Activated T-helper 1 cell treated with anti-CD3 and anti-CD28 coated beads, Interleukin-2, amount 50 U/mL, for 16 hours (primary cell): ENCODE results near the gene CDKN2A.
A peak's percentile ranks its signal among the peaks of the same experiment; 100 is the strongest.
"Not testable (repeated sequence)": the region's sequence is repeated elsewhere in the genome, so short reads cannot be mapped to it uniquely, and the experiment has no call there.

Experiments
- DNase-seq, 2 donors: peaks; one replicate each; pipeline ENCODE4 v3.0.0-alpha.2; 2020; ENCODE audit warnings: low read depth in 1 of 2, low spot score in 1 of 2

The CDKN2A gene

GRCh38 chr9:21982861-21983560, 11.2 kb downstream of the CDKN2A start:
- no peak for DNase-seq

GRCh38 chr9:21982391-21982790, 11.8 kb downstream of the CDKN2A start:
- DNase-seq: no peak

- no peak for DNase-seq
These were observed 17.8 kb downstream of the CDKN2A start for GRCh38 chr9:21976334-21976875.

GRCh38 chr9:21974722-21975409, 19.3 kb downstream of the CDKN2A start:
- DNase-seq: no peak

GRCh38 chr9:21974343-21974721, 19.9 kb downstream of the CDKN2A start:
- DNase-seq: no peak

- DNase-seq: no peak
These were observed 21.8 kb downstream of the CDKN2A start for GRCh38 chr9:21972361-21972760.

- no peak for DNase-seq
These were observed 23.2 kb downstream of the CDKN2A start for GRCh38 chr9:21970800-21971640.

GRCh38 chr9:21969951-21970799, 24.0 kb downstream of the CDKN2A start:
- no peak for DNase-seq

- no peak for DNase-seq
These were observed 24.9 kb downstream of the CDKN2A start for GRCh38 chr9:21969011-21969940.

GRCh38 chr9:21968331-21969010, 25.7 kb downstream of the CDKN2A start:
- DNase-seq: no peak

GRCh38 chr9:21967702-21968101, 26.5 kb downstream of the CDKN2A start:
- no peak for DNase-seq

GRCh38 chr9:21967169-21967568, 27.0 kb downstream of the CDKN2A start:
- no peak for DNase-seq

GRCh38 chr9:21966140-21966851, 27.9 kb downstream of the CDKN2A start:
- no peak for DNase-seq

- DNase-seq: no peak
These were observed 28.7 kb downstream of the CDKN2A start for GRCh38 chr9:21965401-21965951.

- peak in 1 of 2 donors; percentile 40 for DNase-seq
These were observed 29.2 kb downstream of the CDKN2A start for GRCh38 chr9:21964925-21965385.

- DNase-seq: no peak
These were observed 32.6 kb downstream of the CDKN2A start for GRCh38 chr9:21961569-21961968.

- DNase-seq: not testable (repeated sequence)
These were observed 34.9 kb downstream of the CDKN2A start for GRCh38 chr9:21959268-21959667.

- DNase-seq: no peak
These were observed 35.4 kb downstream of the CDKN2A start for GRCh38 chr9:21958833-21959232.
